GM13976 (cell line): ENCODE results near the gene FAM53C.

ENCODE experiments used
- DNase-seq: peaks from one replicate; pipeline ENCODE4 v3.0.0; 2012; ENCODE audit warnings: low spot score
- in situ Hi-C: fragments of 300-500 bp; cut with MboI; formaldehyde crosslinking; loops from one replicate; pipeline ENCODE4 v1.12.0; 2022; ENCODE audit warnings: low sequenced_read_pairs, mixed read lengths, inconsistent platforms; ENCODE audit not compliant: unreplicated experiment
- TF ChIP-seq, protein P1 (sequence below): IDR thresholded peaks from 2 replicates; pipeline ENCODE4 v1.5.1; 2012; ENCODE audit warnings: borderline replicate concordance, mild to moderate bottlenecking; ENCODE audit not compliant: insufficient read depth; ENCODE audit errors: extremely low read depth, missing control alignments, control extremely low read depth

Gene FAM53C

DNA sequence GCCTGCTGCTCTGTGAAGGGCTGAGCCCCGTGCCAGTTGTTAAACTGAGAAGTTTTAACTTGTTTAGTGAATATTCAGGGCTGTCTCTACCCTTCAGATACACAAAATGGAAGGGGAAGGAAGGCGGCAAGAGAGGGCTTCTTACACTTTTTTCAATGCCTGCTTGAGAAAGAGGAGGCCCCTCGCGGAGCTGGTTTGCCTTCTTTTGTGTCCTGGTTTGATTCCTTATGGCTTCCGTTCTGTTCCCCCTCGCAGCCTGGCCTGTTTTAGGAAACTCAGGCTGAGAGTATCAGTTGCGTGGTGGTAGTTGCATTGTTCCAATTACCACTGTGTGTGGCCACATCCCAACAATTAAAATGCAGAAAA lies 1.0 kb downstream of the FAM53C start:
- no peak for DNase-seq
- in situ Hi-C loops: no loop called here
- TF ChIP-seq, protein P1, sequence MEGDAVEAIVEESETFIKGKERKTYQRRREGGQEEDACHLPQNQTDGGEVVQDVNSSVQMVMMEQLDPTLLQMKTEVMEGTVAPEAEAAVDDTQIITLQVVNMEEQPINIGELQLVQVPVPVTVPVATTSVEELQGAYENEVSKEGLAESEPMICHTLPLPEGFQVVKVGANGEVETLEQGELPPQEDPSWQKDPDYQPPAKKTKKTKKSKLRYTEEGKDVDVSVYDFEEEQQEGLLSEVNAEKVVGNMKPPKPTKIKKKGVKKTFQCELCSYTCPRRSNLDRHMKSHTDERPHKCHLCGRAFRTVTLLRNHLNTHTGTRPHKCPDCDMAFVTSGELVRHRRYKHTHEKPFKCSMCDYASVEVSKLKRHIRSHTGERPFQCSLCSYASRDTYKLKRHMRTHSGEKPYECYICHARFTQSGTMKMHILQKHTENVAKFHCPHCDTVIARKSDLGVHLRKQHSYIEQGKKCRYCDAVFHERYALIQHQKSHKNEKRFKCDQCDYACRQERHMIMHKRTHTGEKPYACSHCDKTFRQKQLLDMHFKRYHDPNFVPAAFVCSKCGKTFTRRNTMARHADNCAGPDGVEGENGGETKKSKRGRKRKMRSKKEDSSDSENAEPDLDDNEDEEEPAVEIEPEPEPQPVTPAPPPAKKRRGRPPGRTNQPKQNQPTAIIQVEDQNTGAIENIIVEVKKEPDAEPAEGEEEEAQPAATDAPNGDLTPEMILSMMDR: no peak

- in situ Hi-C loops: no loop called here
- TF ChIP-seq, protein P1: no peak
Measured at GRCh38 chr5:138339464-138339863, 1.4 kb downstream of the FAM53C start.

GRCh38 chr5:138340008-138340407 lies 1.9 kb downstream of the FAM53C start:
- TF ChIP-seq, protein P1: no peak
- in situ Hi-C loops: no loop called here

More at GRCh38 chr5:138339464-138339863, 1.4 kb downstream of the FAM53C start:
- no peak for DNase-seq

GRCh38 chr5:138344887-138345622 lies 7.0 kb downstream of the FAM53C start:
- TF ChIP-seq, protein P1: no peak
- in situ Hi-C loops: no loop called here
- no peak for DNase-seq

More at GRCh38 chr5:138340008-138340407, 1.9 kb downstream of the FAM53C start:
- DNase-seq: no peak

DNA sequence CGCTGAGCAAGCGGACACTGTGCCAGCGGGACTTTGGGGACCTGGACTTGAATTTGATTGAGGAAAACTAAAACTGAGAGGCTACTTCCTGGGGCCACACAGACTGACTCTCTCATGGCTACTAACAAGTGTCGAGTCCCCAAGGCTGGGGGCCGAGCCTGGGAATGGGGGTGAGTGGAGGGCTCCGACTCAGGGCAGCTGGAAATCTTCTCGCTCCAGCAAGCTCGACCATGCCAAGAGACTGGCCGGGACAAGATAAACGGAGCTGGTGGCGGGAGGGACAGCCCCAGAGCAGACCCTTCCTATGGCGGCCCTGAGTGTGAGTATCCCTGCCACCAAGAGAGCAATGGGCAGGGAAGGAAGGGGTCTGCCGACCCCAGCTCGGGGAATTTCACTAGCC lies 8.8 kb downstream of the FAM53C start:
- in situ Hi-C loops: no loop called here
- TF ChIP-seq, protein P1: no peak
- DNase-seq: no peak

DNA sequence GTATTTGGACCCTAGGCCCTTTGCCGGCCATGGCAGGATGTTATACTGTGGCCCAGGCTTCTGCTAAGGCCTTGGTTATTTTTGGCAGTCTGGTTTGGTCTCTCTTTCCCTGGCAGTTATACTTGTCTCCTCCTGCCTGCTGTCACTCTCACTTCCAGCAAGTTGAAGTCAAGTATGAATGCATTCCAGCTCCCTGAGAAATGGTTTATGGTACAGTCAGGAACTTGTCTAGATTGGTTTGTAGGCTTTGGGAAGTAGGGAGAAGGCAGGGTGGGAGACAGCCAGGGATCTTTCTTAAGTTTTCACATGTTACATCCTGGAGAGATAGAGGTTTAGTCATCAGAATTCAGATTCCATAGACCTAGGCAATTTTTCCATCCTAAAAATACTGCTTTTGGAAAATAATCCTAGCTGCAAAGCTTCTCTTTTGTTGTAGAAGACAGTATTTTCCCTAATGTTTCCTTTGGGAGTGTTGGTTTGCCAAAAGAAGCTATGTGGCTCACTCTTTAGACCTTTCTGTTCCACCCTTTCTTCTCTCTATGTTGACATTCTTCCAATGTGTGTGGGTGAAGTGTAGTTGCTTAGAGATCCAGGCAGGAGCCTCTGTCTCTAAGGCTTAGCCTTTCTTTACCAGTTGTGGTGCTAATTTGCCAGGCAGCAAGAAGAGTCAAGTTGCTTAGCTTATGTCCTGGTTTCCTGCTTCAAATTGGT lies 11.9 kb downstream of the FAM53C start:
- TF ChIP-seq, protein P1: no peak
- in situ Hi-C loops: no loop called here
- DNase-seq: no peak
